RPMI8226 (cell line): ENCODE data around the gene SZRD1.
A peak's percentile ranks its signal among the peaks of the same experiment; 100 is the strongest.
"Not testable (repeated sequence)": the region's sequence is repeated elsewhere in the genome, so short reads cannot be mapped to it uniquely, and the experiment has no call there.

ENCODE experiments used
- DNase-seq: peaks from one replicate; pipeline ENCODE4 v3.0.0-alpha.2; 2015

The SZRD1 gene

DNA sequence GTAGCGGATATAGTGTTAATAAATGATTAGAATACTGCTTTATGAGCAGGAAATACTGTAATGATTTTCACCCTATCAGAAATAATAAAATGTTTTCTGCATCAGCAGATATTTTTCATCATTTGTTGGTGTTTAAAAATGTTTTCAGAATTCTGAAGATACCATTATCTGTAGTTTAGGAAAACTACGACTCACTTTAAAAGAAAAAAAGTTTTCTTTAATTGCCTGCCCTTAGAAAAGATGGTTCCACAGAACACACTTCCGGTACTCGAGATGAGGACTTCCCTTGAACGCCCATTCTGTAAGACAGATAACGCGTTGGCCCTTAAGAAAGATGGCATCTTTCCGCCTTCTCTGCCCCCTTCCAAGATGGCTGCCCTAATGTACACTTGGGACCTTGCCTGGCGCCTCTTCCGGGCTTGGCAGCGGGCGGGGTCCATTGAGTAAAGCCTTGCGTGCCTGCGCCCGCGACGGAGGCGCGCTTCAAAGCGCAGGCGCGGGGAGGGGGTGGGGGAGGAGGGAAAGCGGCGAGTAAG is at the start of gene SZRD1:
SZRD1 (plus strand) TSS at position 521 of the 536 bp plus-strand sequence. CDS start 16 bp downstream, outside the sequence.
- peak; percentile 100 for DNase-seq

GRCh38 chr1:16318555-16318954 is 48.5 kb upstream of the SZRD1 start:
- no peak for DNase-seq

DNA sequence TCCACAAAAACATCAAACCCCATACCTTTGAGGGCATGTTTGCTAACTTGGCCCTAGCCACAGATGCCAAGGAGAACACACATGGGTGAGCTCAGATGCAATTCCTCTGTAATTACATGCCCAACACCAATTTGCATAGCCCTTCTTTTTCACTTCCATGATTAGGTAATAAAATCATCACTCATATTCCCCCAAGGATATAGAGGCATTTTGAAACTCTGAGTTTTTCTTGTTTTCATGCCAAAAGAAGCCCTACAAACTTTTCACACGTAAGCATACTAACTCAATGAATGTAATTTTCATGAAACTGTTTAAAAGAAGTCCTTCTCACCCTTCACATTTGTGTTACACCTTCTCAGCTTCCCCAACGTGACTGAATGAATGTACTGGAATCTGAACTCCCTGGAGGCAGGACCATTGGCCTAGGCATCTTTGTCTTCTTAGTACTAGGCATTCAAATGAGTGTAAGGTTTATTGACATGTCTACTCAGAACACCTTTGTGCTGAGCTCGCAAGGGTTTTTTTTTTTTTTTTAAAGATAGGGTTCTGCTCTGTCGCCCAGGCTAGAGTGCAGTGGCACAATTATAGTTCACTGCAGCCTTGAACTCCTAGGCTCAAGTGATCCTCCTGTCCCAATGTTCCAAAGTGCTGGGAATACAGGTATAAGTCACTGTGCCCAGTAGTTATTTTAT is 45.7 kb upstream of the SZRD1 start:
- no peak for DNase-seq

- DNase-seq, result no peak
These were observed 42.6 kb upstream of the SZRD1 start for GRCh38 chr1:16324456-16324890.

DNA sequence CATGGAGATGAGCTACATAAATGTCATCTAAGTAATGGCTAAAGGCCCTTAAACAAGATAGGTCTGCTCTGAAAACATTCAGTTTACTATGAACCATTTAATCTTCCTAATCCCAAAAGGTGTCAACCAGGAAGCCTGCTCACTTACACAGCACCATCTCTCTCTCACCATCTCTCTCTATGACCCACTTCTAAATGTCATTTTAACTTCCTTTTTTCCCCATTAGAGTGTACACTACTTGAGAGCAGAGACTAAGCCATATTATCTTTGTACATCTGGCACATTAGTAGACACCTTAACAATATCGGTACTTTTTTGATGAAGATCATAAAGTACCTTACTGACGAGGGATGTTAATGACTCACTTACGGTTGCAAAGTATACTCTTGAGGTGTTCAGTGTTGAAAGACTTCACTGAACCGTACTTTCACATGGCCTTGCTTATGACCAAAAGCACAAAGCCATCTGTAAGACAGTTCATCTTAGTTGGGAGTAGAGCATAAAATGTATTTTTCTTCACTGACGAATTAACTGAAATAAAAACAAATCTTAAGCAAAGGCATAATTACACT is 40.1 kb upstream of the SZRD1 start:
- DNase-seq, result no peak

- DNase-seq, result no peak
These were observed 32.2 kb upstream of the SZRD1 start for GRCh38 chr1:16334655-16335340.

DNA sequence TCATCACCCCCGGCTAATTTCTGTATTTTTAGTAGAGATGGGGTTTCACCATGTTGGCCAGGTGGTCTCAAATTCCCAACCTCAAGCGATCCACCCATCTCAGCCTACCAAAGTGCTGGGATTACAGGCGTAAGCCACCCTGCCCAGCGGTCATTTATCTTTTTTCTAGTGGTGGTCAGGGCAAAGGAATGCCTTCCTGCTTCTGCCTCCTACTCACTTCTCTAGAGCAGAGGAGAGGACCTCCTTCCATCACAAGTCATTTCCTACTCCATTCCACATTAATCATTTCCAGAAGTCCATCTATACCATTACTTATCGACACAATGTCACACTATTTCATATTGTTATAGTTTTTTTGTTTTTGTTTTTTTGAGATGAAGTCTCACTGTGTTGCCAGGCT is 28.1 kb upstream of the SZRD1 start:
- DNase-seq, result no peak

GRCh38 chr1:16340673-16341072 is 26.4 kb upstream of the SZRD1 start:
- DNase-seq, result no peak

GRCh38 chr1:16342331-16343062 is 24.5 kb upstream of the SZRD1 start:
- DNase-seq, result no peak

DNA sequence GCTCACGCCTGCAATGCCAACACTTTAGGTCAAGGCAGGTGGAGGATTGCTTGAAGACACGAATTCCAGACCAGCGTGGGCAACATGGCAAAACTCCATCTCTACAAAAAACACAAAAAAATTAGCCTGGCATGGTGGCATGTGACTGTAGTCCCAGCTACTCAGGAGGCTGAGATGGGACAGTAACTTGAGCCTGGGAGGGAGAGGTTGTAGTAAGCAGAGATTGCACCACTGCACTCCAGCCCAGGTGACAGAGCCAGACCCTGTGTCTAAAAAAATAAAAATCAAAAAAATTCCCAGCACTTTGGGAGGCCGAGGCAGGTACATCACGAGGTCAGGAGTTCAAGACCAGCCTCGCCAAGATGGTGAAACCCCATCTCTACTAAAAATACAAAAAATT is 23.8 kb upstream of the SZRD1 start:
- not testable (repeated sequence) for DNase-seq

GRCh38 chr1:16348414-16349182 is 18.4 kb upstream of the SZRD1 start:
- no peak for DNase-seq

DNA sequence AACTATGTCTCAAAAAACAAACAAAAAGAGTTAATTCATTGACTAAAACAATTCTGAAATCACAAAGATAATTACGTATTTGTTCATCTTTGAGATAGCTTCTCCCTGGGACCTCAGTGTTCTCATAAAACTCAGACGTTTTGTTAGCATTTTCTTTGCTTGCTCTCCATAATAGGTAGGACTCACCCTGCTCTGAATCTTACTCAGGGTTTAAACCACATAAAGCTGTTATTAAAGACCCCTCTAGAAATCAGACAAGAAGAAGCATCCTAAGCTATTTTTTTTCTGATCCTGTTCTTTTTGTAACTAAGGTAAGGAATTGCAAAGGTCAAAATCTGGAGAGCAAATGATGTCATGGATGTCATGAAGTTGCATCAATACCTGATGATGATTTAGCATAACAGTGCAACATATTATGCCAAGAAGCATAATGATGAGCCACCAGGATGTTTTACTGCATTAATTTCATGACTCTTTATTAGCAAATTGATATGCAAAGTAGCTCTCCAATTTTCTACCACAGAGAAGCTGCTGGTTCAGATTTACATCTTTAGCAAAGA is 17.1 kb upstream of the SZRD1 start:
- DNase-seq, result no peak

- DNase-seq, result peak; percentile 29
These were observed 15.5 kb upstream of the SZRD1 start for GRCh38 chr1:16351456-16351993.

GRCh38 chr1:16351994-16352841 is 14.8 kb upstream of the SZRD1 start, which contains the start of gene FBXO42:
TSS of gene FBXO42 (minus strand) at chr1:16352480. CDS start at chr1:16315418, 37,062 bp downstream.
- peak; percentile 96 for DNase-seq

- no peak for DNase-seq
These were observed 14.1 kb upstream of the SZRD1 start for GRCh38 chr1:16352842-16353535.

GRCh38 chr1:16354619-16355018 is 12.4 kb upstream of the SZRD1 start:
- no peak for DNase-seq

DNA sequence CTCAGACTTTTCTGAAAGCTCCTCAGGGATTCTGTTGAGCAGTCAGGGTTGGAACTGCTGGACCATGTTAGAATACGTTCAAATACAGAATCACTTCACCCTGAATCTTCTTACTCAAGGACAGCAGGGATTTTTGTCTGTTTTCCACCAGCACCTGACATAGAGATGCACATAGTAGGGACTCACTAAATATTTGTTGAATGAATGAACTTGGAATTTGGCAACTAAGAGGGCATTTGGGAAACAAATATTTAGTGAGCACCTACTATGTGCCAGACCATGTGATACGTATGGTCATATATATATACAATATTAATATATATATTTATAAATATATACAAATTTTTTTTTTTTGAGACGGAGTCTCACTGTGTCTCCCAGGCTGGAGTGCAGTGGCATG is 10.2 kb upstream of the SZRD1 start:
- no peak for DNase-seq

DNA sequence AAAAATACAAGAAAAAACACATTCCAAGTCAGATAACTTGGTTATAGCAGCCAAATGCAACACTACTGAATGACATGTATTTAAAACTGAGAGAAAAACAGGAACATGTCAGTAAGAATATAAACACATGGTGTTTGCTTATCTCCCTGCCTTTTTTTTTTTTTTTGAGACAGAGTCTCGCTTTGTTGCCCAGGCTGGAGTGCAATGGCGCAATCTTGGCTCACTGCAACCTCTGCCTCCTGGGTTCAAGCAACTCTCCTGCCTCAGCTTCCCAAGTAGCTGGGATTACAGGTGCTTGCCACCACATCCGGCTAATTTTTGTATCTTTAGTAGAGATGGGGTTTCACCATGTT is 1.9 kb upstream of the SZRD1 start:
- not testable (repeated sequence) for DNase-seq

GRCh38 chr1:16367258-16367967 is 371 bp downstream of the SZRD1 start:
- DNase-seq, result peak; percentile 89
